ENCODE data around the gene HYAL3. TPM values are rescaled to one million over a fixed set of nuclear protein-coding genes. Genes with fewer than 3 reads are reported as not detected.
A peak's percentile ranks its signal among the peaks of the same experiment; 100 is the strongest.

The HYAL3 gene
- polyA plus RNA-seq, 3 donors, result 3.4 to 5.8 (median 4.9) TPM

DNA sequence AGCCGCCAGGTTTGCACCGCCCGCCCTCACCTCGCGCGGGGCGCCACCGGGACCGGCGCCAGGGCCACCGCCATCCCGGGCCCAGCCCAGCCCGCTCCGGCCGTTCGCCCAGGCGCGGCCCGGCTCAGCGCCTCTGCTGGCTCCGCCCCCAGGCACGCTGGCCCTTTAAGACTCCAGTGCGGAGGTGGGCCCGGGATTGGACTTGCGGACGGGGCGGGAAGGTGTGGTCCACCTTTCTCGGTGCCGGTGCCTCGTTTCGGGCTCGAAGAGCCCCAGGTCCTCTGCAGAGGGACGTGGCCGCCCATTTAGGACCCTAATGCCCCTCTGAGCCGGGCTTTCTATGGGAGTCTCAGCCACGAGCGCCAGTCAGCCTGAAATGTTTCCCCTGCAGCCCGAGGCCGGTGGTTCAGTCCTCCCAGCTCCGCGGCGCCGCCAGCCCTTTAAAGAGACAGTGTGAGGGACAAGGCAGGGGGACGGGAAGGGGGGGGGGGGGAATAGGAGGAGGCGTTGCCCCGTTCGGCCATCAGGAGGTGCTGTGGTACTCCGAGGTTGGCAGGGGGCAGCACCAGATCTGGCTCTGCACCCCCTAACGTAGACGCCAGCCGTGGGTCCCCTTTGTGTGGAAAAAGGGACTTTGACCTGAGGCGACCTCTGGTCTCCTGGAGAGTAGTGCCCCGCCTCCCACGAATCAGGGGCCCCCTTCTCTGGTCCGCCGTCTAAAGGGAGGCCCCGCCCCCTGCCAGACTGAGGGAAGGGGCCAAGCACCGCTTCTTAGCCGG, 22.3 kb upstream of the HYAL3 start:
- Mint-ChIP-seq H3K36me3 (peaks cover 16 to 36% of the 10 kb centered on the region in 2 donors), H3K9me3 (no peaks in the 10 kb centered on the region), H3K4me1 (peaks cover 83% of the 10 kb centered on the region), H3K4me3 (peak overlapping the region; percentile 86 to 91), H3K27me3 (ENCODE audit: low read depth in 3 of 3) (peaks cover 0 to 4% (median 2%) of the 10 kb centered on the region in 3 donors), H3K27ac (peak overlapping the region; percentile 85 to 99 (median 97))
- H3K27ac ChIP-seq (ENCODE audit: low read depth in 1 of 2, low read length in 2 of 2), result peak overlapping the region; percentile 77 to 97
- peaks cover 32% of the 10 kb centered on the region for H3K79me2 ChIP-seq (ENCODE audit: insufficient read depth, low read length)
- TF ChIP-seq, protein P1, sequence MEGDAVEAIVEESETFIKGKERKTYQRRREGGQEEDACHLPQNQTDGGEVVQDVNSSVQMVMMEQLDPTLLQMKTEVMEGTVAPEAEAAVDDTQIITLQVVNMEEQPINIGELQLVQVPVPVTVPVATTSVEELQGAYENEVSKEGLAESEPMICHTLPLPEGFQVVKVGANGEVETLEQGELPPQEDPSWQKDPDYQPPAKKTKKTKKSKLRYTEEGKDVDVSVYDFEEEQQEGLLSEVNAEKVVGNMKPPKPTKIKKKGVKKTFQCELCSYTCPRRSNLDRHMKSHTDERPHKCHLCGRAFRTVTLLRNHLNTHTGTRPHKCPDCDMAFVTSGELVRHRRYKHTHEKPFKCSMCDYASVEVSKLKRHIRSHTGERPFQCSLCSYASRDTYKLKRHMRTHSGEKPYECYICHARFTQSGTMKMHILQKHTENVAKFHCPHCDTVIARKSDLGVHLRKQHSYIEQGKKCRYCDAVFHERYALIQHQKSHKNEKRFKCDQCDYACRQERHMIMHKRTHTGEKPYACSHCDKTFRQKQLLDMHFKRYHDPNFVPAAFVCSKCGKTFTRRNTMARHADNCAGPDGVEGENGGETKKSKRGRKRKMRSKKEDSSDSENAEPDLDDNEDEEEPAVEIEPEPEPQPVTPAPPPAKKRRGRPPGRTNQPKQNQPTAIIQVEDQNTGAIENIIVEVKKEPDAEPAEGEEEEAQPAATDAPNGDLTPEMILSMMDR (IDR thresholded peaks at IDR 0.05), result peak; percentile 58
- no peaks in the 10 kb centered on the region for H3K9me3 ChIP-seq (replicated peaks in 1 of 2; ENCODE audit: control insufficient read depth in 1 of 2, insufficient read depth in 1 of 2, low read length in 2 of 2)
- peak overlapping the region; percentile 60 to 90 (median 77) for H3K4me3 ChIP-seq (replicated peaks in 1 of 3; ENCODE audit: low read depth in 2 of 3, low read length in 3 of 3)
- H4K20me1 ChIP-seq (ENCODE audit: insufficient read depth, low read length), result peaks cover 4% of the 10 kb centered on the region
- peak overlapping the region; percentile 90 for H3K9ac ChIP-seq (ENCODE audit: insufficient read depth, low read length, poor library complexity, severe bottlenecking)
- H2AFZ ChIP-seq (ENCODE audit: insufficient read depth, low read depth, low read length, poor library complexity, severe bottlenecking), result peak overlapping the region; percentile 86
- H3K36me3 ChIP-seq (replicated peaks in 1 of 2; ENCODE audit: control insufficient read depth in 1 of 2, insufficient read depth in 2 of 2, low read length in 2 of 2), result peaks cover 0 to 22% of the 10 kb centered on the region in 2 donors
- DNase-seq, result peak; percentile 72 to 74 (median 72)
- under 1% methylated on average over 52 of the region's 59 CpGs for WGBS (ENCODE audit: insufficient coverage)
- H3K27me3 ChIP-seq (ENCODE audit: control insufficient read depth in 2 of 2, insufficient read depth in 2 of 2, low read length in 2 of 2), result no peaks in the 10 kb centered on the region
- peak overlapping the region; percentile 87 for H3K4me2 ChIP-seq (replicated peaks; ENCODE audit: extremely low read depth, low read length, poor library complexity, severe bottlenecking)
- intact Hi-C loops (cut with micrococcal nuclease), result loop anchor here (2.0 kb wide), 1 partner anchor 23 kb away; the partner anchor contains the start of genes HYAL3 (in 2 of the 2) and NAA80 (in 2 of the 2)
- H3K4me1 ChIP-seq (ENCODE audit: control insufficient read depth in 1 of 2, insufficient read depth in 2 of 2, low read length in 2 of 2), result peaks cover 83 to 94% of the 10 kb centered on the region in 2 donors

DNA sequence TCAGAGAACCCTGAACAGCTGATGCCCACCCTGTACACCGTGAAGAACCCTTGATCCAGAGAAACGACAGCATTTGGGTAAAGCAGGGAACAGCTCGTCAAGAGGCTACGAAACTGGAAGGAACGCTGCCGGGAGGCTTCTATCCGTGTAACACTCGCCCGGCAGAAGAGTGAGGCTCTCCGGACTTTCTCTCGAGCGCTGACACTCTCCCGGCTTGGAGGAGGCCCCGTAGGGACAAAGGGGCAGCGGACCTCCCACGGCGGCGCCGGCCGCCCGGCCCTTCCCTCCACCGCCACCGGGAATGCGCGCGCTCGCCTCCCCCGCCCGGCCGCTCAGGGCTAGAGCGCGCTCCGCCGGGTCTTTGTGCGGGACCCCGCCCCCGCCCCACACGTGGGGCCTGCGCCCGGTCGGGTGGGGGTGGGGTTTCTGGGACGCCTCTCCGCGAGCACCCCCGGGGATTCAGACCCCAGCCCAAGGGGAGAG, 21.7 kb upstream of the HYAL3 start:
- H3K4me3 Mint-ChIP-seq, result peak overlapping the region; percentile 86 to 94
- Histone ChIP-seq H3K4me3 (replicated peaks in 1 of 3; ENCODE audit: low read depth in 2 of 3, low read length in 3 of 3) (peak overlapping the region; percentile 60 to 90 (median 77)), H3K4me2 (replicated peaks; ENCODE audit: extremely low read depth, low read length, poor library complexity, severe bottlenecking) (peak overlapping the region; percentile 87), H3K27ac (ENCODE audit: low read depth in 1 of 2, low read length in 2 of 2) (peak overlapping the region; percentile 18 to 97), H2AFZ (ENCODE audit: insufficient read depth, low read depth, low read length, poor library complexity, severe bottlenecking) (peak overlapping the region; percentile 86), H3K27me3 (ENCODE audit: control insufficient read depth in 2 of 2, insufficient read depth in 2 of 2, low read length in 2 of 2) (no peaks in the 10 kb centered on the region), H3K79me2 (ENCODE audit: insufficient read depth, low read length) (peaks cover 26% of the 10 kb centered on the region), H4K20me1 (ENCODE audit: insufficient read depth, low read length) (peaks cover 4% of the 10 kb centered on the region), H3K4me1 (ENCODE audit: control insufficient read depth in 1 of 2, insufficient read depth in 2 of 2, low read length in 2 of 2) (peaks cover 80 to 89% of the 10 kb centered on the region in 2 donors), H3K9me3 (replicated peaks in 1 of 2; ENCODE audit: control insufficient read depth in 1 of 2, insufficient read depth in 1 of 2, low read length in 2 of 2) (no peaks in the 10 kb centered on the region), H3K36me3 (replicated peaks in 1 of 2; ENCODE audit: control insufficient read depth in 1 of 2, insufficient read depth in 2 of 2, low read length in 2 of 2) (peaks cover 0 to 23% of the 10 kb centered on the region in 2 donors), H3K9ac (ENCODE audit: insufficient read depth, low read length, poor library complexity, severe bottlenecking) (peak overlapping the region; percentile 90)
- H3K36me3 Mint-ChIP-seq, result peaks cover 18 to 36% of the 10 kb centered on the region in 2 donors
- intact Hi-C loops (cut with micrococcal nuclease), result loop anchor here (2.0 kb wide), 1 partner anchor 22 kb away; the partner anchor contains the start of genes HYAL3 (in 2 of the 2) and NAA80 (in 2 of the 2)
- H3K9me3 Mint-ChIP-seq, result no peaks in the 10 kb centered on the region
- peak in 2 of 3 donors; percentile 32 to 36 for DNase-seq
- H3K27ac Mint-ChIP-seq, result peak overlapping the region; percentile 38 to 95 (median 88)
- peaks cover 0 to 4% (median 2%) of the 10 kb centered on the region in 3 donors for H3K27me3 Mint-ChIP-seq (ENCODE audit: low read depth in 3 of 3)
- TF ChIP-seq, protein P1 (IDR thresholded peaks at IDR 0.05), result no peak
- peaks cover 82% of the 10 kb centered on the region for H3K4me1 Mint-ChIP-seq
- 0% methylated on average over 31 of the region's 45 CpGs for WGBS (ENCODE audit: insufficient coverage)

Measured in CD14-positive monocyte (primary cell).